ENCODE data around the gene VILL.

Gene VILL

GRCh38 chr3:38002291-38002876, 11.8 kb downstream of the VILL start:
- FAIRE-seq: no peak

- no peak for FAIRE-seq
Observed at GRCh38 chr3:38002940-38003339, 12.4 kb downstream of the VILL start.

- no peak for FAIRE-seq
Observed at GRCh38 chr3:38003371-38003816, 12.8 kb downstream of the VILL start.

- no peak for FAIRE-seq
Observed at GRCh38 chr3:38003817-38004414, 13.3 kb downstream of the VILL start.

- no peak for FAIRE-seq
Observed at GRCh38 chr3:38004415-38005075, 14.0 kb downstream of the VILL start.

GRCh38 chr3:38005076-38006020, 14.8 kb downstream of the VILL start:
- no peak for FAIRE-seq

- no peak for FAIRE-seq
Observed at GRCh38 chr3:38006031-38006430, 15.4 kb downstream of the VILL start.

- no peak for FAIRE-seq
Observed at GRCh38 chr3:38006445-38006995, 15.9 kb downstream of the VILL start.

GRCh38 chr3:38007754-38008090, 17.1 kb downstream of the VILL start:
- FAIRE-seq: no peak

- no peak for FAIRE-seq
Observed at GRCh38 chr3:38008191-38008701, 17.7 kb downstream of the VILL start.

GRCh38 chr3:38008971-38009580, 18.5 kb downstream of the VILL start:
- no peak for FAIRE-seq

- FAIRE-seq: no peak
Observed at GRCh38 chr3:38009807-38010591, 19.4 kb downstream of the VILL start.

GRCh38 chr3:38011111-38011510, 20.5 kb downstream of the VILL start:
- FAIRE-seq: no peak

GRCh38 chr3:38015485-38015884, 24.9 kb downstream of the VILL start:
- FAIRE-seq: no peak

- no peak for FAIRE-seq
Observed at GRCh38 chr3:38015984-38016383, 25.4 kb downstream of the VILL start.

GRCh38 chr3:38016410-38016809, 25.8 kb downstream of the VILL start:
- no peak for FAIRE-seq

GRCh38 chr3:38016847-38017444, 26.4 kb downstream of the VILL start:
- no peak for FAIRE-seq

- no peak for FAIRE-seq
Observed at GRCh38 chr3:38017445-38018295, 27.1 kb downstream of the VILL start.

- FAIRE-seq: no peak
Observed at GRCh38 chr3:38018296-38019266, 28.0 kb downstream of the VILL start.
